Measurements from ENCODE around the gene TMEM184B. TPM values are rescaled to one million over a fixed set of nuclear protein-coding genes. Genes with fewer than 3 reads are reported as not detected.

Gene TMEM184B
- total and polyA plus RNA-seq, 9 donors: 15.3 to 48.3 (median 38.2) TPM

DNA sequence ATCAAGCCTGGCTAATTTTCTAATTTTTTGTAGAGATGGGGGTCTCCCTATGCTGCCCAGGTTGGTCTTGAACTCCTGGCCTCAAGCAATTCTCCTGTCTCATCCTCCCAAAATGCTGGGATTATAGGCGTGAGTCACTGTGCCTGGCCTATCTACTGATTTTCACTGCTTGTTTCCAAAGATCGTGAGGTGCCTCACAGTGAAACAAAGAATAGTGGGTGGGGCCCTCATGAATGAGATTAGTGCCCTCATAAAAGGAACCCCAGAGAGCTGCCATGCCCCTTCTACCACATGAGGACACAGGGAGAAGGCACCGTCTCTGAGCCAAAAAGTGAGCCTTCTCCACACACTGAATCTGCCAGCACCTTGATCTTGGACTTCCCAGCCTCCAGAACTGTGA, 23.5 kb downstream of the TMEM184B start:
- H3K4me3 ChIP-seq: no peak overlapping the region
- no peaks in the 10 kb centered on the region for H3K9me3 ChIP-seq
- WGBS, 3 donors: 95 to 100% (median 99%) methylated on average over 3 of the region's 3 CpGs
- DNase-seq: no peak
- H3K27me3 ChIP-seq: no peaks in the 10 kb centered on the region
- H3K4me1 ChIP-seq (ENCODE audit: insufficient read depth): peaks cover 6% of the 10 kb centered on the region
- no peak overlapping the region for H3K27ac ChIP-seq
- TF ChIP-seq, protein P1, sequence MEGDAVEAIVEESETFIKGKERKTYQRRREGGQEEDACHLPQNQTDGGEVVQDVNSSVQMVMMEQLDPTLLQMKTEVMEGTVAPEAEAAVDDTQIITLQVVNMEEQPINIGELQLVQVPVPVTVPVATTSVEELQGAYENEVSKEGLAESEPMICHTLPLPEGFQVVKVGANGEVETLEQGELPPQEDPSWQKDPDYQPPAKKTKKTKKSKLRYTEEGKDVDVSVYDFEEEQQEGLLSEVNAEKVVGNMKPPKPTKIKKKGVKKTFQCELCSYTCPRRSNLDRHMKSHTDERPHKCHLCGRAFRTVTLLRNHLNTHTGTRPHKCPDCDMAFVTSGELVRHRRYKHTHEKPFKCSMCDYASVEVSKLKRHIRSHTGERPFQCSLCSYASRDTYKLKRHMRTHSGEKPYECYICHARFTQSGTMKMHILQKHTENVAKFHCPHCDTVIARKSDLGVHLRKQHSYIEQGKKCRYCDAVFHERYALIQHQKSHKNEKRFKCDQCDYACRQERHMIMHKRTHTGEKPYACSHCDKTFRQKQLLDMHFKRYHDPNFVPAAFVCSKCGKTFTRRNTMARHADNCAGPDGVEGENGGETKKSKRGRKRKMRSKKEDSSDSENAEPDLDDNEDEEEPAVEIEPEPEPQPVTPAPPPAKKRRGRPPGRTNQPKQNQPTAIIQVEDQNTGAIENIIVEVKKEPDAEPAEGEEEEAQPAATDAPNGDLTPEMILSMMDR (IDR thresholded peaks at IDR 0.05): no peak
- TF ChIP-seq POLR2A (IDR thresholded peaks at IDR 0.05) (no peak), EP300 (IDR thresholded peaks at IDR 0.05) (no peak)
- intact Hi-C loops (cut with DNase I): loop anchor here in 1 of 4 donors (10.0 kb wide), 1 partner anchor 174 kb away; no protein-coding TSS in a partner anchor
- H3K36me3 ChIP-seq: no peaks in the 10 kb centered on the region

DNA sequence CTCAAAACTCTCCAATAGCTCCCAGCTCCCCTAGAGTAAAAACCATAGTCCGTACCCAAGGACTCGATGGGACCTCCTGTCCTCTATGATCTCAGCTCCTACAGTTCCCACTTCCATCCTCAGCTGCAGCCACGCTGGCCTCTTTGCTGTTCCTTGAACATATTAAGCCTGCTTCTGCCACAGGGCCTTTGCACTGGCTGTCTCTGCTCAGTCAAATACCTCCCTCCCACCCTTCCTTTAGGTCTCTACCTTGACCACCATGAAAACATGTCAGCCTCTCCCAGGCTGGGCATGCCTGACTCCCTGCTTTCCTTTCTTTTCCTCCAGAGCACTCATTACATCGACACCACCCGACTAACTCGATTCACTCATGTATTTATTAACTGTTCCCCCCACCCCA, 24.5 kb downstream of the TMEM184B start:
- Histone ChIP-seq H3K36me3 (no peaks in the 10 kb centered on the region), H3K27me3 (no peaks in the 10 kb centered on the region), H3K27ac (no peak overlapping the region), H3K4me3 (no peak overlapping the region), H3K4me1 (ENCODE audit: insufficient read depth) (peaks cover 9% of the 10 kb centered on the region), H3K9me3 (no peaks in the 10 kb centered on the region)
- 95 to 99% (median 97%) methylated on average over 6 of the region's 6 CpGs for WGBS, 3 donors
- intact Hi-C loops (cut with DNase I): loop anchor here in 1 of 4 donors (10.0 kb wide), 1 partner anchor 173 kb away; no protein-coding TSS in a partner anchor
- no peak for TF ChIP-seq EP300 (IDR thresholded peaks at IDR 0.05)
- no peak for TF ChIP-seq POLR2A (IDR thresholded peaks at IDR 0.05)
- TF ChIP-seq, protein P1 (IDR thresholded peaks at IDR 0.05): no peak
- no peak for DNase-seq

DNA sequence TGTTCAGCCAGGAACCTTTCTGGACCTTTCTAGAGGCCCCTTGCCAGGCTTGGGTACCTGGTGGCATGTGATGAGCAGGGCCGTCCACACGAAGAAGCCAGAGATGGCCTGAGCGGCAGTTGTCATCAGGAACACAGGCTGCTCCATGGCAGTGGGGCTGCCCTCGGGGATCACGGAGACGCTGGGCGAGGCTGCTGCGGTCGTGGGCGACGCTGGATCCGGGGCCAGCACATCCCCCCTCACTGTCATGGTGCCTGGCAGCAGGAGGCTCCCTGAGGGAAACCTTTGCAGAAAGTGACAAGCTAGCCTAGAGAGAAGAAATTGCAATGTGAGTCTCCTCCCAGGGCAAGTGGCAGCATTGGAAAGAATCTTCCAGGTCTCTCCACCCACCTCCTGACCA, 25.1 kb downstream of the TMEM184B start:
- 89 to 95% (median 94%) methylated on average over 10 to 12 of the region's 12 CpGs for WGBS, 3 donors
- TF ChIP-seq, protein P1 (IDR thresholded peaks at IDR 0.05): no peak
- no peak for TF ChIP-seq EP300 (IDR thresholded peaks at IDR 0.05)
- intact Hi-C loops (cut with DNase I): loop anchor here in 1 of 4 donors (10.0 kb wide), 1 partner anchor 173 kb away; no protein-coding TSS in a partner anchor
- Histone ChIP-seq H3K27me3 (no peaks in the 10 kb centered on the region), H3K36me3 (no peaks in the 10 kb centered on the region), H3K4me1 (ENCODE audit: insufficient read depth) (peaks cover 13% of the 10 kb centered on the region), H3K27ac (no peak overlapping the region), H3K4me3 (no peak overlapping the region), H3K9me3 (no peaks in the 10 kb centered on the region)
- DNase-seq: no peak

DNA sequence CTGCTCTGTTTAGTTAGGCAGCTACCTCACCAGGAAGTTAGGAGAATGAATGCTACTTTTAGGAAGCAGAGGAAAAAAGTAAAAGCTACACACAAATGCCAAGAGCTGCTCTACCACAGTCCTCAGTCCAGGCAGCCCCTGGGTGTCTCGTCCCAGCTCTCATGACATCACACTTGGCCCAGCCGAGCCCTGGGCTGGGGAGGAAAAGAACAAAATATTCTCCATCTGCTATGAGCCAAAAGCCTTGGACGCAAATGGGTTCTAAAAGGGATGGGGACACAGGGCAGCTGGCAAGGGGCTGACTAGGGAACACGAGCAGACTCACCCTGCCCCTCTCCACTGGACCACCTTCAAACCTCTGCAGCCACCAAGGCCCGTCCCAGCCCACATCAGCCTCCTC, 26.1 kb downstream of the TMEM184B start:
- peak in 1 of 5 donors; percentile 72 for DNase-seq
- H3K9me3 ChIP-seq: no peaks in the 10 kb centered on the region
- peak overlapping the region in 1 of 2 donors; percentile 47 for H3K27ac ChIP-seq
- no peak for TF ChIP-seq EP300 (IDR thresholded peaks at IDR 0.05)
- no peak for TF ChIP-seq POLR2A (IDR thresholded peaks at IDR 0.05)
- TF ChIP-seq, protein P1 (IDR thresholded peaks at IDR 0.05): no peak
- peaks cover 16% of the 10 kb centered on the region for H3K4me1 ChIP-seq (ENCODE audit: insufficient read depth)
- no peaks in the 10 kb centered on the region for H3K27me3 ChIP-seq
- H3K36me3 ChIP-seq: no peaks in the 10 kb centered on the region
- WGBS, 3 donors: 24 to 58% (median 35%) methylated on average over 5 of the region's 5 CpGs
- intact Hi-C loops (cut with DNase I): loop anchor here in 1 of 4 donors (10.0 kb wide), 1 partner anchor 172 kb away; no protein-coding TSS in a partner anchor
- H3K4me3 ChIP-seq: no peak overlapping the region

All from ovary (tissue), 9 donors.